Duodenal mucosa (tissue), 2 donors: ENCODE data around the gene ATRNL1.

Experiments used
- H3K27ac ChIP-seq: one replicate; pipeline ENCODE4 v1.7.0; 2013; ENCODE audit warnings: low read depth, low read length
- H3K27me3 ChIP-seq, 2 donors: one replicate each; pipeline ENCODE4 v1.7.0; 2013; ENCODE audit warnings: low read length in 2 of 2, control low read depth in 1 of 2; ENCODE audit not compliant: insufficient read depth in 2 of 2, control insufficient read depth in 1 of 2
- H3K36me3 ChIP-seq, 2 donors: one replicate each; pipeline ENCODE4 v1.7.0; 2013; ENCODE audit warnings: low read length in 2 of 2, control low read depth in 1 of 2; ENCODE audit not compliant: insufficient read depth in 2 of 2, control insufficient read depth in 1 of 2
- H3K4me1 ChIP-seq, 2 donors: one replicate each; pipeline ENCODE4 v1.7.0; 2013; ENCODE audit warnings: low read length in 2 of 2, control low read depth in 1 of 2; ENCODE audit not compliant: insufficient read depth in 2 of 2, control insufficient read depth in 1 of 2
- H3K4me3 ChIP-seq, 2 donors: one replicate each; pipeline ENCODE4 v1.7.0; 2013; ENCODE audit warnings: low read length in 2 of 2, low read depth in 1 of 2
- H3K9ac ChIP-seq, 2 donors: one replicate each; pipeline ENCODE4 v1.7.0; 2013; ENCODE audit warnings: low read length in 2 of 2, low read depth in 1 of 2
- H3K9me3 ChIP-seq, 2 donors: one replicate each; pipeline ENCODE4 v1.7.0; 2013; ENCODE audit warnings: low read length in 2 of 2, control low read depth in 1 of 2; ENCODE audit not compliant: control insufficient read depth in 1 of 2

Gene ATRNL1

DNA sequence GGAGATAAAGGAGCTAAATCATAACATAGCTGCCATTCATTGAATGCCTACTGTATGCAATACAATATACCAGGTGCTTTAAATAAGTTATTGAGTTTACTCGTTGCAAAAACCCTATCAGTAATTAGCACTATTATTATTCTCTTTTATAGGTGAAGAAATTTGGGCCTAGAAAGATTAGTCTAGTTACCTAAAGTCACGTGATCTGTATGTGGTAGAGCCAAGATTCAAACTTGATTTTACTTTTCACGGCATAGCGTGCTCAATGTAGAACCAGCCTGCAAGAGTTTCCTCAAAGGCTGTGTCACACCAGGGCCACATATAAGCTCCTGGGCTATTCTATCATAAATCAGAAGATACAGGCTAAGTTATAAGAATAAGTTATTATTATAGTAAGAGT is 740.0 kb downstream of the ATRNL1 start:
- no peak overlapping the region for H3K9ac ChIP-seq
- no peaks in the 10 kb centered on the region for H3K27me3 ChIP-seq
- no peak overlapping the region for H3K27ac ChIP-seq
- H3K9me3 ChIP-seq = no peaks in the 10 kb centered on the region
- no peak overlapping the region for H3K4me3 ChIP-seq
- H3K4me1 ChIP-seq = no peaks in the 10 kb centered on the region
- no peaks in the 10 kb centered on the region for H3K36me3 ChIP-seq

DNA sequence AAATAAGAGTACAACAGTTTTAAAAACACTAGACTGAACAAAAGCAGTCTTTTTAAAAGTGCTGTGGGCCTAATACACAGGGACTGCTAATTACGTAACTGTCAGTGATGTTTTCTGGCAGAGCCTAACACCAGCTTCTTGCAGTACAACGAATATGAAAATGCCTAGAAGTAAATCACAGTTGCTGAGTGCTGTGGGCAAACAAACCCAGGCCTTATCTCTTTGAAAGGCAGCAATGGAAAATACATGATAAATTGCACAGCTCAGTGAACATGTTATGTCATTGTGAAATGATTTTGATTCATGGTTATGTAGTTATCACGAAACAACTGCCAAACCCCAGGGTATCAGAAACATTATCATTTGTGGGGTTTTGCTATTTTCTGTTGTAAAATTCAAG is 751.4 kb downstream of the ATRNL1 start:
- no peak overlapping the region for H3K27ac ChIP-seq
- H3K36me3 ChIP-seq = no peaks in the 10 kb centered on the region
- H3K4me1 ChIP-seq = no peaks in the 10 kb centered on the region
- no peaks in the 10 kb centered on the region for H3K9me3 ChIP-seq
- no peaks in the 10 kb centered on the region for H3K27me3 ChIP-seq
- no peak overlapping the region for H3K4me3 ChIP-seq
- no peak overlapping the region for H3K9ac ChIP-seq

DNA sequence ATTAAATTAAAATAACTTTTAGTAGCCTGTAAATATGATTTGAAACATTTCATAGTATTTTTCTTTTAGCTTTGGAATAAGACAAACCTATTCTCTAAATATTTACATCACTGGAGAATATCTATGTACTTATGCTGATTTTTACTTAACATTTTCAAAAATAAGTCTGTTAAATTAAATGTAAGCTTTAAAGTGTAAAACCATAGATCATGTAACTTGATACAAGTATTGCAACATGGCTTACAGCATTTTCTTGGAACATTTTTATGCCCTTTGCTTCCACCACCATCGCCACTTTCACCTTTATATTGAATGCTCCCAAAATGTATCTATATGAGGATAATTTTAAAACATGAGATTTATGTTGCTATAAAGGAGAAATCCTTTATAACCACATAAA is 752.8 kb downstream of the ATRNL1 start:
- Histone ChIP-seq H3K4me3 (no peak overlapping the region), H3K36me3 (no peaks in the 10 kb centered on the region), H3K9ac (no peak overlapping the region), H3K27me3 (no peaks in the 10 kb centered on the region), H3K4me1 (no peaks in the 10 kb centered on the region), H3K9me3 (no peaks in the 10 kb centered on the region), H3K27ac (no peak overlapping the region)

DNA sequence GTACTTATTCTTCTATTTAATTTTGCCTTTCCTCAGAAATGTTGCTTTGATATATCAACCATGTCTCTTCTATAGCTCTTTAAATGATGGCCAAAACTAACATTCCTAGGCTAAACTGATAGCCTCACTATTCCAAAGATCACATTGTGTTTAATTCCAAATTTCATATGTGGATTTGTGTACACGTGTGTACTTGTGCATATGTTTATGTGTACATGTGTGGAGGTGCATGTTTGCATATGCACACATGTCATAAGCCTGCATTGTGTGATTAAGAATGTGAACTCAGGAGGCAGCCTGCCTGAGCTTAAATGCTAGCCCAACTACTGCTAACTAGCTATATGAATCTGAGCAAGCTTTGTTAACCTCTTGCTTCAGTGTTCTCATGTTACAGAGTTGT is 753.4 kb downstream of the ATRNL1 start:
- Histone ChIP-seq H3K27ac (no peak overlapping the region), H3K27me3 (no peaks in the 10 kb centered on the region)

DNA sequence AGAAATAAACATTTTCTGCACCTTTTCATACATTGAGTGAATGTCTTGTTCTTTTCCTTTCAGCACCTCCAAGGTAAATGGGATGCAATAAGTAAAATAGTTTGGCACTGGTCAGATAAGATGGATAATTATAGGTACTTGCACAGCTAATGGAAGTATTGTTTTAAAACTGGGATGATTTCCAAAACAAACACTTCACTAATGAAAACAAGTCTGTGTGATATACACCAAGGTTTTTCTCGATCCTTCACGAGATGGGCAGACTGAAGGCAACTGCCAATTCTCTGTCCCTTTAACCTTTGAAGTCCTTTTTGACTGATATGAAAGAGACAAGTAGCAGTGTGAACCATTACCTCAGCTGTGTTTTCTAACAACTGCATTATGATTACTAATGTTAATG is 756.0 kb downstream of the ATRNL1 start:
- Histone ChIP-seq H3K36me3 (no peaks in the 10 kb centered on the region), H3K27ac (no peak overlapping the region), H3K4me1 (no peaks in the 10 kb centered on the region), H3K27me3 (no peaks in the 10 kb centered on the region), H3K4me3 (no peak overlapping the region), H3K9ac (no peak overlapping the region), H3K9me3 (no peaks in the 10 kb centered on the region)

More for the DNA sequence above, 753.4 kb downstream of the ATRNL1 start:
- Histone ChIP-seq H3K9me3 (no peaks in the 10 kb centered on the region), H3K4me3 (no peak overlapping the region), H3K4me1 (no peaks in the 10 kb centered on the region), H3K9ac (no peak overlapping the region), H3K36me3 (no peaks in the 10 kb centered on the region)

DNA sequence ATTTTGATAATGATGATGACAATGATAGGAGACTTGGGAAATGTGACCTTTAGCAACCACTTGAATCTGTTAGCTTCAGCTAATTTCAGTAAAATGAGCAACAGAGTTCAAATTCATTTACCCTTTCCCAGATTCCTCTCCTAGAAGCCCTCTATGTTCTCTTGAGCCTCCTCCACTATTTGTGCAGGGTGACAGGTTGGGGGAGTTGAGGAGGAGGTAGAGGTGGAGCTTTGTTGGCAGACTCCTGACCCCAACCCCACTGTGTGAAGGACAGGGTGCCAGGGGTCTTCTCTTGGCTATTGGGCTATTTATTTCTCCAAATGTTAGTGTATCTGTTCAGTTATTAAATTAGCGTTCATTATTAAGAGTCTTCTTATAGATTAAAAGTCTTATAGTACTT is 757.5 kb downstream of the ATRNL1 start:
- Histone ChIP-seq H3K9ac (no peak overlapping the region), H3K9me3 (no peaks in the 10 kb centered on the region), H3K27ac (no peak overlapping the region), H3K4me1 (no peaks in the 10 kb centered on the region), H3K4me3 (no peak overlapping the region), H3K27me3 (no peaks in the 10 kb centered on the region), H3K36me3 (no peaks in the 10 kb centered on the region)

DNA sequence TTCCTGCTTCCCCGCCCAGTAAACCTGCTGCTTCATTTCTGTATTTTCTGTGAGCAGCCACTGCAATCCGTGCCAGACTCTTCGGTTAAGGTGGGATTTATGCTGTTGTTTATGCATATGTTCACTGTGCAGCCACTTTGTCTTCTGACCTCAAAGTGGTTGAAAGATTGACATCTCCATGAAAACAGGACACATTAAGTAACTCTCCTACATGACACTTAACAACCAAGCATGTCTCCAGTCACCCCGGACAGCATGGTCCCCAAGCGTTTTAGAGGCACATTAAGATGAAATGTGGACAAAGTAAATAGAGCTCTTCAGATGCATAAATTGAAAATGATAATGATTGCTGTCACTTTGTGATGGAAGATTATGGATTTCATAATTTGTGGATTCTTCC is 758.5 kb downstream of the ATRNL1 start:
- Histone ChIP-seq H3K4me1 (no peaks in the 10 kb centered on the region), H3K36me3 (no peaks in the 10 kb centered on the region), H3K9me3 (no peaks in the 10 kb centered on the region)

DNA sequence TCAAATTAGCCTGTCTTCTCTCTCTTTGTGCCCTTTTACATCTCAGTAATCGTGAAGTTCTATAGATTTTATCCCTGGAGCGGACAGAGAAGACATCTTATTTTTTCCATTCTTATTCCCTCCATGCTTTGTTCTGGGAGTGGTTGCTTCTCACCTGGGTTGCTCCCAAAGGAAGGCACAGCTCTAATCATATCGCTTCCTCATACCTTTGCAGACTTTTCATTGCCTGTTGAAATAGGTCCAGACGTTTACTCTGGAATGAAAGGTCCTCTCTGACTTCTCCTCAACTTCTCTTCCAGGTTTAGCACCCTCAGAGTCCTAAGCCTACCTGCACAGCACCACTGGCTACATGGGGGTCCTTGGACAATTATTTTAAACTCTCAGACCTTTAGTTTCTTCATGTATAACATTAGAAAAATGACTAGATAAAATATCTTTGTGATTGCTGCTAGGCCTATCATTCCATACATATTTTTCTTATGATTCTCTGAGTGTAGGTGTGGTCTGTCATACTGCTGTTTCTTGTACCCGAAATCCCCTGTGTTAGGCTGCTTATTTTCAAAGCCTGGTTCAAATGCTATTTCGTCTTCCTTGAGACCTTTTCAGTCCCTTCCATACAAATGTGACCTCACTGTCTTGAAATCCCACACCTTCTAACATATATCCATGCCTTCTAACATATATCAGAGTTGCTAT is 761.7 kb downstream of the ATRNL1 start:
- H3K4me1 ChIP-seq = no peaks in the 10 kb centered on the region
- H3K27ac ChIP-seq = no peak overlapping the region

More for the DNA sequence above, 758.5 kb downstream of the ATRNL1 start:
- no peaks in the 10 kb centered on the region for H3K27me3 ChIP-seq
- no peak overlapping the region for H3K27ac ChIP-seq
- H3K9ac ChIP-seq = no peak overlapping the region
- no peak overlapping the region for H3K4me3 ChIP-seq

DNA sequence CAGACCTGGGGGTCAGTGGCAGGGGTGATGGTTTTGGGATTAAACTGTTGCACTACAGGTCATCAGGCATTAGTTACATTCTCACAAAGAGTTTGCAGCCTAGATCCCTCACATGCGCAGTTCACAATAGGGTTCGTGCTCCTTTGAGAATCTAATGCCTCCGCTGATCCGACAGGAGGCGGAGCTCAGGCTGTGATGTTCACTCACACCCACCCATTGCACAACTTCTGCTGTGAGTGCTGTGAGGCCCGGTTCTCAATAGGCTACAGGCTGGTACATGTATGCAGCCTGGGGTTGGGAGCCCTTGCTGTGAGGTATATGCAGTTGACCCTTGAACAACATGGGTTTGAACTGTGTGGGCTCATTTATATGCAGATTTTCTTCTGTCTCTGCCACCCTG is 763.4 kb downstream of the ATRNL1 start:
- no peaks in the 10 kb centered on the region for H3K36me3 ChIP-seq
- no peaks in the 10 kb centered on the region for H3K4me1 ChIP-seq
- no peaks in the 10 kb centered on the region for H3K9me3 ChIP-seq
- no peak overlapping the region for H3K4me3 ChIP-seq
- H3K9ac ChIP-seq = no peak overlapping the region
- no peaks in the 10 kb centered on the region for H3K27me3 ChIP-seq
- H3K27ac ChIP-seq = no peak overlapping the region

More for the DNA sequence above, 761.7 kb downstream of the ATRNL1 start:
- Histone ChIP-seq H3K36me3 (no peaks in the 10 kb centered on the region), H3K9me3 (no peaks in the 10 kb centered on the region), H3K27me3 (no peaks in the 10 kb centered on the region), H3K4me3 (no peak overlapping the region), H3K9ac (no peak overlapping the region)

DNA sequence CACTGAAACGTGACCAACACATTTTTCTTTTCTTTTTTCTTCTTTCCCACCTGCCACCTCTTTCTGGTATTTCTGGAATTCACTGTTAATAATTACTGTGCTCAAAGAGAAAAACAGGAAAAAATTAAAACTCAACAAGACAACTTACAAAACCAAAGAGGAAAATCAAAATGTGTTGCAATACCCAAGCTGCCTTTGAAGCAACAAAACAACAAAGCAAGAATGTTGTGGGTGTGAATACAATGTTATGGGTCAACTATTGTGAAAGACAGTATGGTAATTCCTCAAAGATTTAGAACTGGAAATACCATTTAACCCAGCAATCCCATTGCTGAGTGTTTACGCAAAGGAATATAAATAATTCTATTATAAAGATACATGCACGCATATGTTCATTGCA is 764.7 kb downstream of the ATRNL1 start:
- Histone ChIP-seq H3K9me3 (no peaks in the 10 kb centered on the region), H3K27me3 (no peaks in the 10 kb centered on the region), H3K27ac (no peak overlapping the region)

More for the DNA sequence above, 764.7 kb downstream of the ATRNL1 start:
- H3K9ac ChIP-seq = no peak overlapping the region
- H3K36me3 ChIP-seq = no peaks in the 10 kb centered on the region
- H3K4me1 ChIP-seq = no peaks in the 10 kb centered on the region
- no peak overlapping the region for H3K4me3 ChIP-seq
